Activated CD8-positive, alpha-beta T cell treated with anti-CD3 and anti-CD28 coated beads for 36 hours (primary cell): ENCODE data around the gene GRIK3. TPM values are rescaled to one million over a fixed set of nuclear protein-coding genes. Genes with fewer than 3 reads are reported as not detected.

ENCODE experiments used
- ATAC-seq: fragments of 200-7000 bp; cut with Tn5 transposase; one replicate; pipeline ENCODE4 v1.10.0; 2021; ENCODE audit warnings: mild to moderate bottlenecking, moderate library complexity
- CTCF ChIA-PET: fragments of 350-600 bp; sonication (Branson Sonifier 250); formaldehyde crosslinking; loops from one replicate; lab custom pipeline; 2021; ENCODE audit warnings: antibody characterized with exemption; lab: Charles Lee
- POLR2A ChIA-PET: fragments of 350-600 bp; sonication (Branson Sonifier 250); formaldehyde crosslinking; loops from one replicate; lab custom pipeline; 2021; ENCODE audit warnings: antibody characterized with exemption; lab: Charles Lee
- DNase-seq: peaks from one replicate; pipeline ENCODE4 v3.0.0-alpha.2; 2020
- H3K27ac Mint-ChIP-seq: one replicate; pipeline ENCODE4 v1.8.0; 2021; ENCODE audit warnings: mild to moderate bottlenecking, mixed read lengths
- H3K27me3 Mint-ChIP-seq: one replicate; pipeline ENCODE4 v1.8.0; 2021; ENCODE audit warnings: mixed read lengths
- H3K36me3 Mint-ChIP-seq: one replicate; pipeline ENCODE4 v1.8.0; 2021; ENCODE audit warnings: low read depth, mixed read lengths
- H3K4me1 Mint-ChIP-seq: one replicate; pipeline ENCODE4 v1.8.0; 2021; ENCODE audit warnings: low read depth, mixed read lengths
- H3K4me3 Mint-ChIP-seq: one replicate; pipeline ENCODE4 v1.8.0; 2021; ENCODE audit warnings: mild to moderate bottlenecking, moderate library complexity, mixed read lengths
- H3K9me3 Mint-ChIP-seq: one replicate; pipeline ENCODE4 v1.8.0; 2021; ENCODE audit warnings: mixed read lengths
- intact Hi-C: fragments of 100-400 bp; cut with micrococcal nuclease; formaldehyde crosslinking; loops from one replicate; pipeline ENCODE4 v1.10.0; 2022
- total RNA-seq, 2 experiments: library from RNA; stranded (reverse); gene quantifications; one replicate each; pipeline ENCODE4 v1.2.3, GENCODE V29; 2021
- TF ChIP-seq, protein P1 (sequence below): fragments of 200-600 bp; IDR thresholded peaks from one replicate; pipeline ENCODE4 v1.8.0; 2022; ENCODE audit warnings: antibody characterized with exemption, mild to moderate bottlenecking

The GRIK3 gene
- total RNA-seq, 2 experiments from 2014 or later, result not detected

DNA sequence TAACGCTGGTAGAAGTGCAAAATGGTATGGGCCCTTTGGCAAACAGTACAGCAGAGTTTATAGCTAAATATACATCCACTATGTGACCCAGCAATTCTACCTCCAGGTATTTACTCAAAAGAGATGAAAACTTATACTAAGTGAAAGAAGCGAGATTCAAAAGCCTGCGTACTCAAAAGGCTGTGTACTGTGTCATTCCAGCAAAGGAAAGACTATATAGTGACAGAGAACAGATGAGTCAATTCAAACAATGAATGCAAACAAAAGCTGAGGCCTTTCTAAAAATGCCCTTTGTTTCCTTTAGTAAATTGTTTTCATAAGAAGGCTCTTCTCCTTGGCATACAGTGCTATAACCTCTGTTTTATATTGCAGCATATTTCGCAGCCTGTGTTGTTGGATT, 282.8 kb downstream of the GRIK3 start:
- Mint-ChIP-seq H3K4me3 (no peak overlapping the region), H3K36me3 (no peaks in the 10 kb centered on the region), H3K4me1 (no peaks in the 10 kb centered on the region), H3K27me3 (peaks cover 19% of the 10 kb centered on the region), H3K27ac (no peak overlapping the region), H3K9me3 (no peaks in the 10 kb centered on the region)
- no peak for ATAC-seq
- CTCF ChIA-PET, result no interaction called here
- intact Hi-C loops, result no loop called here
- DNase-seq, result no peak
- TF ChIP-seq, protein P1, sequence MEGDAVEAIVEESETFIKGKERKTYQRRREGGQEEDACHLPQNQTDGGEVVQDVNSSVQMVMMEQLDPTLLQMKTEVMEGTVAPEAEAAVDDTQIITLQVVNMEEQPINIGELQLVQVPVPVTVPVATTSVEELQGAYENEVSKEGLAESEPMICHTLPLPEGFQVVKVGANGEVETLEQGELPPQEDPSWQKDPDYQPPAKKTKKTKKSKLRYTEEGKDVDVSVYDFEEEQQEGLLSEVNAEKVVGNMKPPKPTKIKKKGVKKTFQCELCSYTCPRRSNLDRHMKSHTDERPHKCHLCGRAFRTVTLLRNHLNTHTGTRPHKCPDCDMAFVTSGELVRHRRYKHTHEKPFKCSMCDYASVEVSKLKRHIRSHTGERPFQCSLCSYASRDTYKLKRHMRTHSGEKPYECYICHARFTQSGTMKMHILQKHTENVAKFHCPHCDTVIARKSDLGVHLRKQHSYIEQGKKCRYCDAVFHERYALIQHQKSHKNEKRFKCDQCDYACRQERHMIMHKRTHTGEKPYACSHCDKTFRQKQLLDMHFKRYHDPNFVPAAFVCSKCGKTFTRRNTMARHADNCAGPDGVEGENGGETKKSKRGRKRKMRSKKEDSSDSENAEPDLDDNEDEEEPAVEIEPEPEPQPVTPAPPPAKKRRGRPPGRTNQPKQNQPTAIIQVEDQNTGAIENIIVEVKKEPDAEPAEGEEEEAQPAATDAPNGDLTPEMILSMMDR, result no peak
- POLR2A ChIA-PET, result no interaction called here

GRCh38 chr1:36748466-36748865, 285.8 kb downstream of the GRIK3 start:
- POLR2A ChIA-PET, result no interaction called here
- no peaks in the 10 kb centered on the region for H3K36me3 Mint-ChIP-seq
- CTCF ChIA-PET, result no interaction called here
- TF ChIP-seq, protein P1, result no peak
- H3K4me3 Mint-ChIP-seq, result no peak overlapping the region
- peaks cover 20% of the 10 kb centered on the region for H3K27me3 Mint-ChIP-seq
- no peak overlapping the region for H3K27ac Mint-ChIP-seq
- intact Hi-C loops, result no loop called here
- H3K9me3 Mint-ChIP-seq, result no peaks in the 10 kb centered on the region
- no peaks in the 10 kb centered on the region for H3K4me1 Mint-ChIP-seq
- ATAC-seq, result no peak
- no peak for DNase-seq
